Limb (tissue), 2 donors: ENCODE results near the gene NFAM1.

Source experiments
- DNase-seq, 2 donors: peaks; one replicate each; pipeline ENCODE4 v3.0.0-alpha.2; 2016; ENCODE audit errors: extremely low spot score in 2 of 2

The NFAM1 gene

DNA sequence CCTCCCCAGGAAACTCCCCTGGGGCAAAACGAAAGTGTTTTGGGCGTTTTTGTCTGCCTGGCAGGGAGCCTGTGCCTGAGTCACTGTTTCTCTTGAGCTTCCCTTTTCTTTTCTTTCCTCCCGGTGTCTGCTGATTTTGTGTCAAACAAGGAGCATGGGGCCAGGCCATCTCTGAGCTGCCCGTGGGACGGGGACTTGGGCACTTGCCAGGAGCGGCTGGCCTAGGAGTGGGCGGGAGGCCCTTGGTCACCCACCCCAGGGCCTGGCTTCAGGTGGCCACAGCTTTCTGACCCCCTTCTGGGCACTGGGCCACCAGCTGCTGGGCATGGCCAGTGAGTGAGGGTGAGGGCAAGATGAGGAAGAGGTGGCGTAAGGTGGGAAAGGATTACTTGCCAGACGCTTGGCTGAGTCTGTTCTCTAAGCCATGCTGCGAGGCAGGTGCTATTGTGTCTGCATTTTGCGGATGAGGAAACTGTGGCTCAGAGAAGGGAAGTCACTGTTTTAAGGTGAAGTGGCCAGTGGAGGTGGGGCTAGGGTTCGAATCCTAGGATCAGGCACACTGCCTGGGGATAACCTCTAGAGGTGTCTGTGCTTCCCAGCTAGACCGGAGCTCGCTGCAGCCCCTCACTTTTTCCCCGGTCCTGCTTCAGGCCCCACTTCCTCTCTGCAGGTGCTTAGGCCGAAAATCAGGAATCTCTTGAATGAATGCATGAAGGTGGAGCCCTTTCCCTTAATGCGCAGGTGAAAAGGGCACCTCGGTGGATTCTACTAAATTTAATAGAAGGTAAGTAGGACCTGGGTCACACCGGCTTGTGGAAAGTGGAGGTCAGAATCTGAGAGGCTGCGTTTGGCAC, 7.8 kb upstream of the NFAM1 start:
- DNase-seq, result no peak

DNA sequence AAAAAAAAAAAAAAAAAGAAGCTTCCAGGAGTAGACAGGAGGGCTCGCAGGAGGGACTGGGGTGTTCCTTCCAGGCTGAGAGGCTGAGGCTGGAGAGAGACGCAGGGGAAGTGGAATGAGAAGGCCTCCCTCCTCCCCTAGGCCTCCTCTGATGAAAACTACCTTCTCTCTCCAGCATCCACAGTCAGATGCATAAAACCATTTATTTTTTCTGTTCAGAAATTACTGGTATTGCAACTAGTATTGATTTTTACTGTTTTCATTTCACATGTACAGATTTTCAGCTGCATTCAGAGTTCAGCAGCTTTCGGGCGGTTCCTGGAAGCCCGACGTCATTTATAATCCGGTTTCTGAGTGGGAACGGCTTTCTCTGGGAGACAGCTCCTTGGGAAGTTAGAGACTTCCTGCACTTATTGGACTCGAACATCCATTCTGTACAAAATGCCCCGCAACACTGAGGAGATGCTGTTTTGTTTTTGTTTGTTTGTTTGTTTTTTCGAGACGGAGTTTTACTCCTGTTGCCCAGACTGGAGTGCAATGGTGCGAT, 6.9 kb upstream of the NFAM1 start:
- no peak for DNase-seq

DNA sequence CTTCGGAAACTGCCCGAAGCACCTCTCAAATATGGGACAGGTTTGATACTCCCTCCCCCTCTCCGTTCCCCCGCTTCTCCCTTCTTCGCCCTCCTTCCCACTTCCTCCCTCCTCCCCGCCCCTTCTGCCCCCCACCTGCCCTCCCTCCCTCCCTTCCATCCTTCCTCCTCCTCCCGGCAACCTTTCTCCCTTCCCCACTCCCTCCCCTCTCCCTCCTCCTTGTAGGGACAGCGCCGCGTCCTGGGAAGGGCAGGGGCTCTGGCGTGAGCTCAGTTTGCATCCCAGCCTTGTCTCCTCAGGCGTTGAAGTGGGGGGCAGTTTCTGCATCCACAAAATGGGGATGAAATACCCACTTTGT, 6.1 kb upstream of the NFAM1 start:
- DNase-seq, result no peak

DNA sequence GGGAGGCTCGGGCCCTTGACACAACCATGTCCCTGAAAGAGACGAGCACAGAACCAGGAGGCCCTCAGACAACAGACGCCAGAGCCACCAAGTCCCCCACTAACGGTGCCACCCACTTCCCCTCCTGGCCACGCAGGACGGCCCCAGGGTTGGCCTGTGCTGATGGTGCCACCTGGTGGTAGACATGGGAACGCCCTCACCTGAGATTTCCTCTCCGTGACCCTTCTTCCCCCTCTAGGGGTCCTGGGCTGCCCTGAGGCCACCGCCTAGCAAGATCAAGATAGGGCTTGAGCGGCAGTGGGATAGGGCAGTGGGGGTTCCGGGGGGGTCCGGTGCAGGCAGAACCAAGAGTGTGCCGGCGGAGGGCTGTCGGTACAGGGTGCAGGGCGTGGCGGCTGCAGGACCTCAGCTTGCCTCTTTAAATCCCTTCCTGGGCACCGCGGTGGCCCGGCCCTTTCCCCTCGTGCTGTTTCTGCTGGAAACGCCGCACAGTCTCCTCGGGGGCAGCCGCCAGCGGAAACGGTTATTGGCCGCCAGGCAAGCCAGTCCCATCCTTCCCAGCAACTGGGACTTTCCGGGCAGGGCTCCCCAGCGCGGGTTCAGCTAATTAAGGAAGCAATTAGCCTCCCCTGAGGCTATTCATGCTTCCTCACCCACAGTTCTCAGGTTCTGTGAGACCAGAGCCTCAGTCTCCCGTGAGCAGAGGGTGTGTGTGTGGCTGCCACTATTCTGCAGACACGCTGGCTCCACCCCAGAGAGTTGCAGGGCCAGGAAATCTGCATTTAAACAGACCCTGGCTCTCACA, 5.5 kb upstream of the NFAM1 start:
- DNase-seq, result peak; percentile 51 to 85

DNA sequence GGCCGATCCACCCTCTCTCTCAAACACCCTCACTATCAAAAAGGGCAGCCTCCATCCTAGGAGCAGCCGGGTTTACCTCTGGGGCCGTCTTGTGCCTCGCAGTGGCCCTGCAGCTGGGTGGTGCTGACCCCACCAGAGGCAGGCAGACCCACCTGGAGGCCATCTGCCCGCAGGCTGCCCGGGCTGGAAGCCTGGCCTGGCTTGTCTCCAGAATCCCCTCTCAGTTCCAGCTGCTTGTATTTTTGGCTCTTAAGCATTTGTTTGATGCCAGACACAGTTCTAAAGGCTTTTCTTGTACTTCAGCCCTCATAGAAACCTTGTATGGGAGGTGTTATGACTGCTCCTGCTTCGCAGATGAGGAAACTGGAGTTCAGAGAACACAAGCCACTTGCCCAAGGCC, 4.2 kb upstream of the NFAM1 start:
- DNase-seq, result peak; percentile 66 to 76

DNA sequence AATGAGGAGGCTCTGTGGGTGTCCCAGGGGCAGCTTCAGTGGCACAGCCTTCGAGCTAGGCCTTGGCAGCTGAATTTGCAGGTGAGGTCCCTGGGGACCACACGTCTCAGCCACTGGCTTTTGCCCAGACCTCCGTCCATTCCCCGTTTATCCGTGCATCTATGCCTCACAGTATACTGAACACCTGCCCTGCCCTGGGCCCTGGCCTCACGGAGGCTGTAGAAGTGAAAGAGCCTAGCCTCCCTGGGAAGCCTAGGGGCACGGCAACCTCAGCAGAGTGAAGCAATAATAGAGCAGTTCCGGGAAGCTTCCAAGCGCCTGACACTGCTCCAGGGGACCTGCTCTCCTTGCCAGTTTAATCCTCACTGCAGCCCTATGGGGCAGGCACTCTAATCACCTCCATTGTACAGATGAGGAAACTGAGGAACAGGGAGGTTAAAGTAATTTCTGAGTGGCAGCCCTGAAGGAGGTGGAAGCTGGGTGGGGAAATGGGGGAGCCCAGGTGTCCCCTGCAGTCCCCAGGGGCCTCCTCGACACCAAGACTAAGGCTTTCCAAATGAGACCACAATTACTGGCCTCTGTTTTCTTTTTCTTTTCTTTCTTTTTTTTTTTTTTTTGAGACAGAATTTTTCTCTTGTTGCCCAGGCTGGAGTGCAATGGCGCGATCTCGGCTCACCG, 2.7 kb upstream of the NFAM1 start:
- DNase-seq, result no peak

DNA sequence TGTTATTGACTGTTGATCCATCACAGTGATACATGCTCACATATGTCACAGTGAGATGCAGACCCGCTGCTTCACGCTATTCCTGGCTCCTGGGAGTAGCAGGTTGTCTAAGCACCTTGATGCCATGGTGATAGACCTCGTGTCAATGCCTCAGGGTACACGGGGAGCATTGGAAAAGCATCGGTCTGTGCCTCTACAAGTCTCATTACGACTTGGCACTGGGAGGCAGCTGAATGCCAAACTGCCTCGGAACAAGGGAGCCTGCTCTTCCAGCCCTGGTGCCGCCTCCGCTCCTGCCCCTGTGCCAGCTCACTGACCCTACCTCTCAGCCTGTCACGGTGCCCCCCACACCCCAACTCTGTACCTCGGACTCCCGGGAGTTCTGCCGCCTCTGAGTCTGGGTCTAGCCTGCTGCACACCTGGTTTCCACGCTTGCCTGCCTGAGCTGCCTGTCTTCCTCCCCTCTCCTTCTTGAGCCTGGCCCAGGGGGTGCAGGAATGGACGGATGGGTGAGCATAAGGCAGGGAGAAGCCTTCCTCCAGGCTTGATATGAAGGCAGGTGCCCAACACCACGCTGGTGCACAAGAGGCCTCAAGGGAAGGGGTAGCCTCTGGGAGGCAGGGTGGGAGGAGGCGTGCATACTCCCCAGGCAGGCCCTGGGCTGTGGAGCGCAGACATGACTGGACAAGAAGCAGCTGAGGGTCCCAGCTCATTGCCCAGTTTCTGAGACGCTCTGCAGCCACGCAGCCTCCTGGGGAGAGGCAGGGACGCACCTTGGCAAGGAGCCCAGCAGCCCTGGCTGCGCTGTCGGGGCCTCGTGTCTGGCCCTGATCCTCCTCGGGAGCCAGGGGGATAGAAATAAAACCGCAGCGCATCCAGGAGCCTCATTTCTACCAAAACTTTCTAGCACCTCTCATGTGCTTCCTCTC, 1.8 kb upstream of the NFAM1 start:
- no peak for DNase-seq

DNA sequence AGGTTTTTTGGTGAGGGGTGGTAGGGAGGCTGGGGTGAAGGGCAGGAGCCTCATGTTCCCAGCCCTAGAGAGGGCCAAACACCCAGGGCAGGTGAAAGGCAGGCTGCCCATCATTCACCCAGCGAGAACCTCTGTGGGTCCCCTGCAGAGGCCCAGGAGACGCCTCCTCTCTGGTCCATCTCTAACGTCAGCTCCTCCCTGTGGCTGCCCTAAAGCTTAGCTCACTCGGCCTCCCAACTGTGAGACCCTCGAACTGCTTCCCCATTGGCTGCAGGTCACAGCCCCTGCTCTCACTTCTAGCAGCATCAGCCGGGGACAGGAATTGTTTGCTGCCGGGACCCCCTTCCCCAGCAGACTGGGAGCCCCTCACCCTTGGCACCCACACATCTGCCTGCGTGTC, 615 bp upstream of the NFAM1 start:
- DNase-seq, result no peak

DNA sequence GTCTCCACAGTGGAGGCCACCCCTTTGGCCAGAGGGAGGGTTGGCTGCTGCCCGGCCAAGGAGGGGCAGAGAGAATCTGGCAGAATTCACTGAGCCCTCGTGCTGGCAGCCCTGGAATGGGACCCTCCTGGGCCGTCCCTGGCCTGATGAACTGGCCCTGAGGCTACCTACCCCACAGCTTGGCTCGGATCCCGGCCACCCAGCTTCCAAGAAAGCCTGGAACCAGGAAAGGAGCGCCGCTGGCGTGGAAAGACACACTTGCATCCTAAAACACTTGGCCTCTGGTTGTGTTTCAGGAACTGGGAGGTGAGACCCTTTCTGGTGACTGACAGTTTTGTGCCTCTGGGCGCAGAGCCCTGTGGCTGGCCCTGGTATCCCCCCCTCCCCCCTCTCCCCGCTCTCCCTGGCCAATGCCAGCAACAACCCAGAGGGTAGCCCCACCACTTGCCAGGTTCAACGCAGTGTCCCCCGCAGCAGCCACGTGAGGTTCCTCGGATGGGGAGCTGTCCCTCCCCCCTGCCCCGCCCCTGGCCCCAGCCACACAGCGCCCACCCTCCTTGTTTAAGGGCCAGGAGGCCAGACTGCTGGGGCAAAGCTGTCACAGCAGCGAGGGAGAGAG, 693 bp downstream of the NFAM1 start:
- peak in 1 of 2 donors; percentile 57 for DNase-seq

DNA sequence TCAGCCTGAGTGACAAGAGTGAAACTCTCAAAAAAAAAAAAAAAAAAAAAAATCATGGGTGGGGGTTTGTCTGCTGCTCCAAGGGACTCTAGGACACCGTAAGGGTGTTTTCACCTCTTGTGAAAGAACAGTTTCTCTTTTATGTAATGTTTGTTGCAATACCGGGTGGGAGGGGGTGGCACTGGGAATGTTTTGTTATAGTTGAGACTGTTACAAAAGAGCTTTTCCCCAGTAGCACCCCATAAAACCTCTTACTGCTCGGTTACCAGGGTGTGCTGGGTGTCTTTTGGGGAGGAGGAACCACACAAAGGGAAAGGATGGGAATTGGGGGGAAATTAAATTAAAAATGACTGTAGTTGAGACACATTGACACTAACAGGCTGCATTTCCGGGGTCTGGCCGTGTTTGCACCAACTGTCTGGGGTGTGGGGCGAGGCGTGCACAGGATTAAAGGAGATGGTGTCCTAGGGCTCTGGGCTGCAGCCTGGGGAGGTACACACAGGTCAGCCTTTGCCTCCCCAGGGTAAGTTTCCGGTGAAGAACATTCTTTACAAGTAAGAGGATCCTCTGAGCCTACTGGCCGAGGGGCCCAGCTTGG, 1.6 kb downstream of the NFAM1 start:
- no peak for DNase-seq

DNA sequence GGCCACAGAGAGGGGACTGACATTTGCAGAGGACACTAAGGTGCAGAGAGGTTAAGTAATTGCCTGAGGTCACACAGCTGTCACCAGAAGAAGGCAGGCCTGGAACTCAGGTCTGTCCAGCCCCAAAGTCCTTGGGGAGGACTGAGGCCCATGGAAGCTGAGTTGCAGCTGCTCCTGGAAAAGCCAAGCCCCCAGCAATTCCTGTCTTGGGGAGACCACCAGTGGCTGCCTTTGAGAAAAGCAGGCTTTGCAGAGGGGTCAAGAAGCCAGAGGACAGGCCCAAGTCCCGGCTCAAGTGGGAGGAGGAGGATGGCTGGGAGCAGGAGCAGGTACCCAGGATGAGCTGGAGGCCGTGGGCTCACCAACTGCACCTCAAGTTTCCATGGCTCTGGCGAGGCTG, 3.4 kb downstream of the NFAM1 start:
- no peak for DNase-seq

DNA sequence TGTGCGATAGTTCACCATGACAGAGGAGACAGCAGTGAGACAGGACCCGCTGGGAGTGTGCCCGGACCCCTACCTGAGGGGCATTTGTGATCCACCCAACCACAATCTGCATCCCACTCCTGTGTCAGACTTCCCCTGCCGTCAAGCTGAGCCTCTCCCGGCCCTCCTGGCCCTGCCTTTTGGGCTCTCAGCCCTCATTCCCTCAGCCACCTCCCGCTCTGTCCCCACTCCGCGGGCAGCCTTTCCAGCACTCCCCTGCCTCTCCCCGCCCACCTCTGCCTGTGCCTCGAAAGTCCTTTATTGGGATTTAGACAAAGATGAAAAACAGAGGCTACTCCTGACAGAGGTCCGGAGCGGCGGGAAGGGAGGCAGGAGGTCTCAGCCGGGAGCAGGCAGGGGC, 4.2 kb downstream of the NFAM1 start:
- no peak for DNase-seq

DNA sequence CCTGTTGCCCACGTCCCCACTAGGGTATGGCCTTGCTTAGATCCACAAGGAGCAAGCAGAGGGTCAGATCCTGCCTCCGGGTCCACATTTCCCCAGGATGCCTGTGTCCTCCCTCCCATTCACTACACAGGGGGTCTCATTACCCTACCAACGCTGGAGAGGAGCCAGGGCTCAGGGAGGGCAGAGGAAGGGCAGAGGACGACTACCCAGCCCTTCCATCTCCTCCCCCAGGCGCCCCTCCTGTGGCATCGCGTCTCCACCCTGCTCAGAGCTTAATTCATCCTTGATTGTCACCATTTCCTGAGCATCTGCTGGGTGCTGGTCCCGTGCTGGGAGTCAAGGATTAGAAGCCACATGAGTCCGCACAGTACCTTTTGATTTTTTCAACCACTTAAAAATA, 5.0 kb downstream of the NFAM1 start:
- DNase-seq, result no peak

DNA sequence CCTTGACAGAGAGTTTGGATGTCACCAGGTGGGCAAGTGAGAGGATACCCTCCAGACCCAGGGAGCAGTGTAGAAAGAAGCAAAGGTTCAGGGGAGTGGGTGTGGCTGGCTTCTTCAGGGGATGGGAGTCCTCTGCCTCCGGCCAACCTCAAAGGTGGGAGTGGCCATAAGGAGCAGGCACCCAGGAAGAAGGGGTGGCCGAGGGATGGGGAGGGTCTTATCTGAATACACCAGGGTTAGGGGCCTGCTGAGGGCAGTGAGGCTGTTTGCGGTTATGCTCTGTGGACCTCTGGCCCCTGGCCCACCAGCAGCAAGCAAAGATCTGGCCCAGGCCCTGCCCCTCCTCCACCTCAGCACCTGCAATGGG, 6.2 kb downstream of the NFAM1 start:
- DNase-seq, result no peak

DNA sequence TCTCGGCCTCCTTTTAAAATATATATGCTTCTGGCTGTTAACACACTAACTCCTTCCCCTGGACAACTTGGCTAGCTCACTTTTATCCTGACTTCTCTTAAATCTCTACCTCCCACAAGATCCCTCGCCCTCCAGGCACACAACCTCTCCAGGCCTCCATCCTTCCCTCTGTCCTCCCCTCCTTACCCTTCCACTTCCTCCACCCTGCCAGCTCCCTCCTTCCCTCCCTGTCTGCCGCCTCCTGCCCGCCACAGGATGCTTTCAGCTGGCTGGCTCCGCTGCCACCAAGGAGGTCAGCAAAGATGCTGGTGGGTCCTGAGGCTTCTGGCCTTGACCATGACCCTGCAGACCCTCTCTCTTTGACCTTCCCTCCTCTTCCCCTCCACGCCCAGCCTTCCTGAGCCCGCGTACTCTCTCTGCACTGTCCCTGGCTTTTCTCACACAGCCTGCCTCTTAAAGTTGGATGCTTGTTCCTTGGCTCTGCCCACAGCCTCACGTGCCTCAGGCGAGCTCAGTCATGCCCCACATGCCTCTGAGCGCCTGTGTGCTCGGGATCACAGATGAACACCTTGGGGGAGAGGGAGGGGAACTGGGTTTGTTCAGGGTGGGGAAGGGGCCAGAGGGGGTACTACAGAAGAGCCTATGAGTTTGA, 6.7 kb downstream of the NFAM1 start:
- no peak for DNase-seq

DNA sequence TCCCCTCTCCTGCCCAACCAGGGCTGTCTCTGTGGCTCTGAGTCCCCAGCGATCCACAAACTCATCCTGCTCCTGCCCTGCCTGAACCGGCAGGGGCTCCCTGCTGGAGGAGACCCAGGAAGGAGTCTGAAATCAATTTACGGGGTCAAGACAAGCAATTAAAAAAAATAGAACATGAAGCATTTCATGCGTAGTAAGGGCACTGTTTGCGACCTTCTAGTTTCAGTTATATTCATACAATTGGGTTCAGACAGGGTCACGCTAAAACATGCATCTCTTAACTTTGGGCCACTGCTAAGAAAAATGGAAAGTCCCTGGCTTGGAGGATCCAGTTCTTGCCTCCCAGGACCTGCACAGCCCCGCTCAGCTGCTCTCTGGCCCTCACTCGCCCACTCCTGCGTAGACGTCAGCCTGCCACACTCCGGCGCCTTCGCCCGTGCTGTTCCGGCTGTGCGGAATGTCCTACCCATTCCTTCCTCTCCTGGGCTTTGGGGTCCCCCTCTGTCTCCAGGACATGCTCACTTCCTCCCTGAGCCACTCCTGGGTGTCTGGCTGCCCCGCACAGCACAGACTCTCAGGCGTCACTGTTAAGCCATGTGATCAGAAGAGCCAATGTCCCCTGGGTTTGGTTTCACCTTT, 12.8 kb downstream of the NFAM1 start:
- no peak for DNase-seq

DNA sequence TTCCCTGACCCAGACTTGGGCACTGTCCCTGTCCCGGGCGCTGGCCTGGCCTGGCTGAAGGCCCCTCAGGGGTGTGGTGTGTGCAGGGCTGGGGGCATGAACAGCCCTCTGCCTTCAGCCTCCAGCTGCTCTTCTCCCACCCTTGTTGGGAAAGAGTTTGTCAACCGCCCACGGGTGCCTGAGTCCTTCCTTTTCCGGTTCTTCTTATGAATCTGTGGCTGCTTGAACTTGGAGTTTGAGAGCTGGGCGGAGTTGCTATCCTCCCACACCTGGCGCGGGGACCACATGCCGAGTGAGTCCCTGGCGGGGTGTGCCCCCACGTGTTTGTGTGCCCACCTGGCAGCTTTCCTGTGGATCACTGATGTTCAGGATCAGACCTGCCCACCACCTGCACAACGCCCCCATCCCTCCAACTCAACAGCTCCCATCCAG, 13.4 kb downstream of the NFAM1 start:
- no peak for DNase-seq

DNA sequence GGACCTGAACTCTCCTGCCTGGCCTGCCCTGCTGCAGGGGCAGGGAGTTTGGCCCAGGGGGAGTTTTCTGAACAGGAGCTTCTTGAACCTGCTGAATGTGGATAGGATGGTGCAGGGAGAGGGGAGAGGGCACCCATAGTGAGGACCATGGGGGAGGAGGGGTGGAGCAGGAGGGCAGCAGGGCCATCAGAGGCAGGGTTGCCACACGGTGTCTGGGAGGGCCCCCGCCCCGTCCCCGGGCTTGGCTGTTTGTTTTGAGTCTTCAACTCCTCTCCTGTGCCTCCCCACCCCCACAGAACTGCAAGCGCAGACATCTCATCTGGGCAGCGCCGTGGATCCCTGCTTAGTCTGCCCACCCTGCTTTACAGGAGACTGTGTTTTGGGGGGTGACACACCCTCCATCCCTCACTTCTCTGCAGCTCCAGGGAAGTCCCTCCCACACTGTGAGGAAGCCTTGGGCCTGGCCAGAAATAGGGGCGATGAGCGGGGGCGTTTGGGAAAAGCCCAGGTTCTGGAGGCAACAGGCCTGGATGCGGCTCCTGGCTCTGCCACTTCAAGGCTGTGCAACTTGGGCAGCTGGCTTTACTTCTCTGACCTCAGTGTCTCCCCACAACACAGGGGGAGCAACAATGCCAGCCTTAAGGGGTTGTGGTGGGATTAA, 14.4 kb downstream of the NFAM1 start:
- no peak for DNase-seq
